ENCODE data around the gene CX3CL1.

GRCh38 chr16:57381791-57382534 is 9.7 kb downstream of the CX3CL1 start:
- TF ChIP-seq CTCF (conservative IDR thresholded peaks at IDR 0.05; ENCODE audit: low read depth, low read length) (no peak), POLR2A (IDR thresholded peaks at IDR 0.05; ENCODE audit: low read depth, low read length) (no peak), RCOR1 (IDR thresholded peaks at IDR 0.05; ENCODE audit: insufficient replicate concordance, low read length) (no peak)
